Fibroblast of skin of abdomen (primary cell): ENCODE results near the gene TPX2.
A peak's percentile ranks its signal among the peaks of the same experiment; 100 is the strongest.

Experiments
- DNase-seq: peaks from one replicate; pipeline ENCODE4 v3.0.0-alpha.2; 2013

TPX2 gene

DNA sequence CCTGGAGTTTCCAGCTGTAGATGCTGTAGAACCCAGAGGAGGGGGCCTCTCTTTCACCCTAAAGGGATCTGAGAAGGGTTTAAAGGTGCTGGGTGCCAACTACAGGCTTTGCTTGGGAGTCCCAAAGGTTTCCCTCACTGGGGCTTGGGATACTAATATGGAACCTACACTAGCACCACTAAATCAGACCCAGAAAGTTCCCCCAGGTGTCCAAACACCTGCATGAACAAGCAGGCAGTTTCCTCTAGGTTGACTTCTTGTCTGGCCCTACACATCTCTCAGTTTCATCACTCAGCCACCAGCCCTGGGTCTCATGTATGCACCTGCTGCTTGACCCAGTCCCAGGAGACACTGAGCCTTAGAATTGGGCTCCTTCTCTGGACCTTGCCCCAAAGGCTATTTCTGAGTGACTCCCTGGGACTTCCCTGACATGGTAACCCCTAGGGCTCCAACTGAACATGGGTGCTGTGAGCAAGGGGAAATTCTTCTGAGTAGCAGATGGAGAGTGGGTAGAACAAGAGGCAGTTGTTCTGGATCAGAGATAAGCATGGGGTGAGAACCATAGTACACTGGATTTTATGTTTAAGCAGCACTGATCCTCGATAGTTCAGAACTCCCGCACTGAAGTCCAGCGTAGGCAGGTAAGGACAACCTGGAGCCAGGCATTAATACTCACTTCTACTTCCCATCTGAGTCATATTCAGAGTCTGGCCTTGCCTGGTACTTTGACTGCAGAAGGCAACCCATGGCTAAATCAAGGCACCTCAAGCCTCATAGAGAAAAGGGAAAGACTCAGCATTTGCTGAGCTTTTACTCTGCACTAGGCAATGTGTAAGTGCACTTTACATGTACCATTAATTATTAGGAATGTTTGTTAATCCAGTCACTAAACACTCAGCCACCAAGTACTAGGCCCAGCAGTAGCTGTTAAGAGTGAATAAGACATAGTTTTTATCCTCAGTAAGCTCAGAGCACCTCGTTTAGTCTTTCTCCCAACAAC, 33.2 kb upstream of the TPX2 start:
- no peak for DNase-seq

DNA sequence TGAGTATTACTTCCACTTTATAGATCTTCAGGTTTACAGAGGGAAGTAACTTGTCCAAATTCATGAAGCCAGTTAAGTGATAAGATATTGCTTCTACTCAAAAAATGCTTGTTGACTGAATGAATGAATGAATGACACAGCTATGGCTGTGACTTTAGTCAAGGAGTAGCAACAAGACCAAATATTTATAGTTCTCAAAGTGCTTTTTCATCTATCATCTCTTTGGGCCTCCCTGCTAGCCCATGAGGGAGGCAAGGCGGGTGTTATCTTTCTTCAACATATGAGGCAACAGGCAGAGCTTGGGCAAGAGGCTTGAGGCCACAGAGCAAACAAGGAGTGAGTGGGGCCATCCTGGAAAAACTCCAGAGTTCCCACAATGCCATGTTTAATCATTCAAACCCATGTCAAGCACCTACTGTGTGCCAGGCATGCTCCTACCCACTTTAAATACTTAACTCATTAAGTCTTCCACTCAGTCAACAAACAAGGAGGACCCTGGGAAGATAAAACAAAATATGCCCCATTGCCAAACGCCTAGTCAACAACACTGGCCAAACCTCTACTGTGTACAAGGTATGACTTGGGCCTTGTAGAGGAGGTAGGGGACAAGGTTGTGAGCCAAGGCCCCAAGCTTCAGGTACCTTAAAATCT, 32.4 kb upstream of the TPX2 start:
- no peak for DNase-seq

DNA sequence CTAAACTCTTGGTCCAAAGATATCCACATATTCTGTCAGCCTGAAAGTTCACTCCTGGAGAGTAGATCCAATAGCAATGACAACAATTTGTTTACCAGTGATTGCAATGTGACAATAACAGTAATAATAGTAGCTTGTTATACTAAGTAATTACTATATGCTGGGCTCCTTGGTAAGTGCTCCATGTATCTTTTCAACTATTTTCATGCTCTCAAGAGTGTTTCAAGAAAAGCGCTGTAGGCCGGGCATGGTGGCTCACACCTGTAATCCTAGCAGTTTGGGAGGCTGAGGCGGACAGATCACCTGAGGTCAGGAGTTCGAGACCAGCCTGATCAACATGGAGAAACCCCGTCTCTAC, 31.9 kb upstream of the TPX2 start:
- DNase-seq: no peak

DNA sequence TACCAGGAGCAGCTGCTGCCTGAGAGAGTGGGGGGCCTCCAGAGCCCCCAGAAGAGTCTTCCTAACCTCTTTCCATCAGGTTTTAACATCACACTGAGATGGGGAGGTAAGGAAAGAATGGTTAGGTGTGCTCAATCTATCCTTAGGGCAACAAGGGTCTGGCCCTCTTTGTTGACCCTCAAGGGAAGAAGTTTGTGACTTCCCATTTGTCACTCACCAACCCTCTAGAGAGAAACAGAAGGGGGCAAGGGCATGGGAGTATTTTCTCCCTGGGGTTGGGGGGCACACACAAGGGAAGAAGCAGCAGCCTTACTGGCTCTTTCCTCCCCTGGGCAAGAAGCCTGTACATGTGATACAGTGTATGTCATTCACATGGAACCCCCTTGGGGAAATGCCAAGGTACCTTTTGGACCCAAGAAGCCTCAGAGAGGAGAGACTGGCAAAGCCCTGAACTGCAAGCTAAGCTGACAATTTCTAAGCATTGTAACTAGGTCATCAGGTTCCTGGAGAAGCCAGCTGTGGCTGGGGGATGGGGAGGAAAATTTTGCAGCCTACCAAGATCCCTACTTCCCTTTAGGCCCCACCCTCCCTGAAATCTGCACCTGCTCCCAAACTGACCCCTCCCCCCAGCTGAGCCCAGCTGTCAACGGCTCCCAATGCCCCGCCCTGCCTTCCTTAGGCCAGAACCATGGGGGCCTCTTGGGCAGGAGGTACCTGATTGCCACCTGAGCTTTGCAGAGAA, 30.9 kb upstream of the TPX2 start:
- no peak for DNase-seq

DNA sequence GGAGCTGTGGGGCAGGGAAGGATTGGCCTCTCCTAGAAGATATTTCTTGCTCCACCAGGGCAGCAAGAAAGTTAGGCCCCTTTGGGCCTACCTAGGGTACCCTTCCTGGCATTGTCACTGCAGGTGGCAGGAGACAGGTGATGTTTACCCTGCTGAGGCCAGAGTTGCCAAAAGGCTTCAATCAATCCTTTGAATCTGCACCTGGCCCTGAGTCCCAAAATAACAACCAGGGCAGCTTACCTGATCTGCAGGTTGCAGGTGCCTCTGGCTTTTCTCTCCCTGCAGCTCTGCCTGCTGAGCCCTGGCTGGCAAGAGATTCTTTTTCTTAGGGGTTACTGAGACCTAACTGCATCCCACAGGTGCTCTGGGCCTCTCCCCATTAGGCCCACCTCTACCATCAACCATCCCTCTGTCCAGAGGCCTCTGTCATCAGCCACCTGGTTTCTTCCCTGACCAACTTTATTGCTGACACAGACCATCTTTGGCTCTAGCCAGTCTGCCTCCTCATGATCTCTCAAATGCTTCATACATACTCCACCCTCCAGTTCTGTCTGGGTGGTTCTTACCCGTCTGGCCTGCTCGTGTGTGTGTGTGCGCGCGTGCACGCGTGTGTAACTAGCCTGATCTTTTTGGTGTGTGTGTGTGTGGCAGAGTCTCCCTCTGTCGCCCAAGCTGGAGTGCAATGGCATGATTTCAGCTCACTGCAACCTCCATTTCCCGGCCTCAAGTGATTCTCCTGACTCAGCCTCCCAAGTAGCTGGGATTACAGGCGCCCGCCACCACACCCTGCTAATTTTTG, 30.2 kb upstream of the TPX2 start:
- no peak for DNase-seq

DNA sequence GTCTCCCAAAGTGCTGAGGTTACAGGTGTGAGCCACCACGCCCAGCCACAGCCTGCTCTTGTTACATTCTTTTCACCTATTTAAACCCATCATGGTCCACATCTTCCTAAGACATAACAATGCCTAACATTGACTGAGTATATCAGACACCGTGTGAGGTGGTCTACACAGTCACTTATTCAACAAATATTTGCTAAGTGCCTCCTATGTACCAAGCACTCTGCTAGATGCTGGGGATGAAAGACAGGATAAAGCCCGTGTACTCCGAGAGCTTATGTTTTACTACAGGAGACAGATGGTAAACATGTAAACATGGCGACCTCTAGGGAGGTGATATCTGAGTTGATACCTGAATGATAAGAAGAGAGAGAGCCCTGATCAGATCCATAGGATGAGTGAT, 29.2 kb upstream of the TPX2 start:
- no peak for DNase-seq

DNA sequence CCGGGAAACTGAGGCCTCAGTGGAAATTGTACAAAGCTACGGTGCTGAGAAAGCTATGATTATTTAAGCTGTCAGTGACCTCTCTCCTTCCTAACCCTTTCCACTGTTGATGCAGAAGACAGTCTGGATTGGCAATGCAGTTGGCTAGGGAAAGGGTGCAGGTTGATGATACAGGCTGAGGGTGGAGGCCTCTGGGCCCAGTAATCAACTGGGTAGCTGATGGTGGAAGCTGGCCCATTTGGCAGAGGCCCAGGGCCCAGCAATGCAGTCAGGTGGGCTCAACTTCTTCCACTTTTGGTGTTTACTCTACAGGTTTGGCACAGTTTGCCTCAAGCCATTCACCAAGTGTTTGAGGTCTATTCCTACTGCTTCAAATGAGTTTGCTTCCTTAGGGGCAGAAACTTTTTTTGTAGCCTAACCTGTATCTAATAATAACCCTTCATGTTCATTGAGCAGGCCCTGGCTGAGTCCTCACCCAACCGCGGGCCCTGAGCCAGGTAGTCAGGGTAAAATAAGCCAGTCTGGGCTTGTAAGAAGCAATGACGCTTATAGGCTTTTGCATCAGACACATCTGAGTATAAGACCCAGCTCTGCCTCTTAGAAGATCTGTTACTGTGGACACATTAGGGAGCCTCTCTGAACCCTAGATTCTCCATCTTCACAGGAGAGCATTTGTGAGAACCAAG, 28.5 kb upstream of the TPX2 start:
- no peak for DNase-seq

DNA sequence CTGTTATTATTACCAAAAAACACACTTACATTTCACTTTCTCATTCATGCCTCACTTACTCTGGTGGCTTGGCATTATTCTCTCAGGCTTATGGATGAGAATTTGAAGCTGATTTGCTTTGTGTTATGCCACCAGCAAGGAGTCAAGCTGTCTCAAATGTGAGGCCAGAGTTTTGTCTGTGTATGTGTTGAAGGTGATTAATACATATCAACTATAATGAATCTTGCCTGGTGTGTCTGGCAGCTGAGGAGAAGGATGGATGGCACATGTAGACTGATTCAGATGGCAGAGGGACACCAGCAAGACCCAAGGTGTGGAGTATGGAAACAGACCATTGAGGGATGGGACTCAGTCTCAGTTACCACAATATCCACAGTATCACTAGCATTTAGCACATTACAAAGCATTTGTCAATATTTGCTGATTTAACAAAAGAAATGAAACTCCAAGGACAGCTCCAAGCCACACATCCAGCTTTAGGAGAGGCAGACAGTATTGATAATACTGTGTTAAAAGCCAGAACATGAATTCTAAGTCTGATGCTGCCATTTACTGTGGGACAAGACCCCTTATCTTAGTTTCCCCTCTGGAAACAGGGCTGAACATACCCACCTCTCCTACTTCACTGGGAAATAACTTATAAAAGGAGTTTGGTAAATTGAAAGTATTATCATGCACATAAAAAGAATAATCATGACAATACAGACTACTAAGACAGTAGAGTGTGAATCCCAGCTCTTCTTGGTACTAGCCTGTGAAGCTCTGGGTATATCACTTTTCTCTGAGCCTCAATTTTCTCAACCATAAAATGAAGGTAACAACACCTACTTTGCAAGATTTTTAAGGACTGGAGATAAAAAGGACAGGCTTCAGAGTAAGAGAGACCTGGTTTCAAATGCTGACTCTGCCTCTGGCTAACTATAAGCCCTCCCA, 27.6 kb upstream of the TPX2 start:
- DNase-seq: no peak

DNA sequence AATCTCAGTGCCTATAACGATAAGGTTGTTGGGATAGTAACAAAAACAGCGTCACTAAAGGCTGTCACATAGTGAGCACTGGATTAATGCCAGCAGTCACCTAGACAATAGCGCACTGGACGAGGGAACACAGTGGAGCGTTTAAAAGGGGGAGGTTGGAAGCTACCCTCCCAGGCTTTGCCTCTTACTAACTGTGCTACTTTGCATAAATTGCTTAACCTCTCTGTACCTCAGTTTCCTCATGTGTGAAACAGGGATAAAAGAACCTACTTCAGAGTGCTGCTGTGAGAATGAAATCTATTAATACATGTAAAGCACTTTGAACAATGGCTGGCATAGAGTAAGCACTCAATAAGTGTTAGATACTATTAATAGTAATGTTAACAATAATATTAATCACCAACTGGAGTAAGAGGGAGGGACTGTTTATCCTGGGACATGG, 27.0 kb upstream of the TPX2 start:
- no peak for DNase-seq

DNA sequence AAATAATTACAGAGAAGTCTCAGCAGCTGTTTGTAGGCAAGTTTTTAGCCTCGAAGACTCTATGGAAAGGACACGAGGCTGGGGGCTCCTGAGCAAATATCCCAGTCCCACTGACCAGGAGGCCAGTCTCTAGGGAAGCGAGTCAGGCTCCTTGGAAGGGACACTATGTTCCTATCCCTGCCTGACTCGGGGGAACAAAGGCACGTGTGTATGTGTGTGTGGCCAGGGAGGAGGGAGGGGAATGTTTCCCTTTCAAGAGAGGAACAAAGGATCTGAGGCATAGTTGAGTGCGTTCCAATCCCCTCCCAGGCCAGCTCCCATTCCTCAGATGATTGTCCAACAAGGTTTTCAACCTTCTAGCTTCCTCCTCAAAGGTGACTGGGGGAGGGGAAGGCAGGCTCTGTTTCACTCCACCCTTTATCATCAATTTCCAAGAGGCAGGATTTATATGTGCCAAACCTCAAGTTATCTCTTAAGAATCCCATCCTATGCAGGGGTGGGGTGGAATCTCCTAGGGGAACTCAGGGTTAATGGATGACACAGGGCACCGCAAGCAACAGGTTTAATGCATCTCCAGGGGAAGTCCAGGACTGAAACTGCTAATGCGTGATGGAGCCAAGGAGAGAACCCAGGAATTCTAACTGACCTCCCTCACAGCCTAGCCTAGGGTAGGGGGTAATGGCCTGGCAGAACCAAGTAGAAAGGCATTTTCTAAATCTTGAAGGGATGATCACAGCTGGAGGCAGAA, 26.4 kb upstream of the TPX2 start:
- peak; percentile 90 for DNase-seq

DNA sequence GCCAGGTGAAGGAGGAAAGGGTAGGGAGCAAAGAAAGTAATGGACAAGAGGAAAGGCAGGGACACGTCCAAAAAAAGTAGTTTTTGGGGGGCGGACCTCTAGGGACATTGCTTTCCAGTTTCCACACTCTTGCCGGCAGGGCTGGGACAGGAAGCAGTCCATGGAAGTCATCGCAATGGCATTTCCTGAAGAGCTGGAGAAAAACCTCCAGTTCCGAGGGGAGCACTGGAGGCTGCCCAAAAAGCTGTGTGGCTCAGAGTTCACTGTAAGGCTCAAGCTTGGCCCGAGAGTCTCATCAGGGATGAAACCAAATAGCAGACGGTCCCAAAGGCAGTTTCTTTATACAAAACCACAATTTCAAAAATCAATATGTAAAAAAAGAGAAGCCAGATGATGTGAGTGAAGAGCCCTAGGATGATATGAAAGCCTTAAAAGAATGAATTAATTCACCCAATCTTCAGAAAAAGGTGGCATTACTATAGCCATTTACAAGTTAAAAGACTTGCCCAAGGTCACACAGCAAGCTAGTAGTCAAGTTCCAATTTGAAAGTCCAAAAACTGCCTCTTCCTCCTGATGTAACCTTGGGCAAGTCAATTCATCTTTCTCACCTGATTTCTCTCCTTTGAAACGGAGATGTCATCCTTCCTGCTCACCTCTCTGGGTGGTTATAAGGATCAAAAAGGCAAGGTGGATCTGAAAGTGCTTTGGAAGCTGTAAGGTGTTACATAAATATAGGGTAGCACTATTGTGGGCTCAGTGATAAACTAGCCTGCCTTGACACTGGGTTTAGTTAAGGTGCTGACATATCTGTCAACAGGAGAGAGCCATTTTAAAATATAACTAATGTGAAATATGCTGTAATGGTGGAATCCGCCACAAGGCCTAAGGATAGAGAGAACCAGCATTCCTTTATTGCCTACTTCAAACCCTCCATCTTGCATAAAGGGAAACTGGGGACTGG, 25.5 kb upstream of the TPX2 start:
- peak; percentile 95 for DNase-seq

DNA sequence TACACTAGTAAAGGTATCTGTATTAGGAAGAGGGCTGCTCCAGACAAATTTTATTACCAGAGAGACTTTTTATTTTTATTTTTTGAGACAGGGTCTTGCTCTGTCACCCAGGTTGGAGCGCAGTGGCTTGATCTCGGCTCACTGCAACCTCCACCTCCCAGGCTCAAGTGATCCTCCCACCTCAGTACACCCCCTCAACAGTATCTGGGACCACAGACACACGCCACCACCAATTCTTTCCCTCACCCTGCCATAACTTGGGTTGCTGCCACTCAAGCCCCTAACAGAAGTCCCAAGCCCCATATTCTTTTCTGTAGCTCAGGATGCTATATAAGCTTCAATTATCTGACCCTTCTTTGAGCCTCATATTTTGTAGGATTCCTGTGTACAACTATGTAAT, 23.3 kb upstream of the TPX2 start:
- DNase-seq: no peak

DNA sequence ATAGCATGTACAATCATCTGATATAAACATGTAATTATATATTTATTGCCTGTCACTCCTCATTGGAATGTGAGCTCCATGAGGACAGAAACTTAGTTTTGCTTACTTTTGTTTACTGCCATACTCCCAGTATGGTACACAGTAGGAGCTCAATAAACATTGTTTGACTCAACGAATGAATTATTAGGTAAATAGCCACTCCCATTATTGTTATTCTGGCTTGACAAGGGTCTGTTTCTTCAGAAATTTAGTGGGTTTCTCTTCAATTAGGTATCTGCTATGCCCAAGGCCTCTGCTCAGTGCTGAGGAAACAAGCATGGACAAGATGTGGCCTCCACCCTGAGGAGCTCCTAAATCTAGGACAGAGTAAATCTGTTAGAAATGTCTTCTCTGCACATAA, 22.7 kb upstream of the TPX2 start:
- DNase-seq: no peak

DNA sequence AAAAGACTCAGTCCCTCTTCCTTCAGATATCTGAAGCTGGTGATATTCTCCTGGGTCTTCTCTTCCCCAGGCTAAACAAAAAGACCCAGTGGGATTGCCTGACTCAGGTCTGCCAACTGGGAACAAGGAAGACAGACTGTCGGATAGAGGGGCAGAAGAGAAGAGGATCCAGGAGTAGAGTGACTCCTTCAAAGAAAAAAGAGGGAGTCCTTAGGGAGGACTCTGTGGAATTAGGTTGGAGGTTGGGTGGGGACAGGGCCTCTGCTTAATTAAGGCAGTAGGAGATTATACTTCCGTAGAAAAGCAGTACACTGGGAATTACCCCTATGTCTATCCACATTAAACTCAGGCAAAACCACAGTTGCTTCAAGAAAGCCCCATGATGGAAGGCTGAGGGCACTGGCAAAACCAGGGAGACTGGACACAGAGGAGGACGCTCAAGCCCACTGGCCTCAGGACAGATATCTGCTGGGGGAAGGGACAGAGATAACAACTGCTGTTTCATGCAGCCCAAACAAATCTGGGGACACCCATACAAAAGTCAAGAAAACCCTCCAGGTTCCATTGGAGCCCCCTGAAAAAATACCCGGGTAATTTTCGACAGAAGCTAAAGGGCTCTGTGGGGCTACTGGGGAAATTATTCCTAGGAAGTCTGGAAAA, 22.1 kb upstream of the TPX2 start:
- no peak for DNase-seq

DNA sequence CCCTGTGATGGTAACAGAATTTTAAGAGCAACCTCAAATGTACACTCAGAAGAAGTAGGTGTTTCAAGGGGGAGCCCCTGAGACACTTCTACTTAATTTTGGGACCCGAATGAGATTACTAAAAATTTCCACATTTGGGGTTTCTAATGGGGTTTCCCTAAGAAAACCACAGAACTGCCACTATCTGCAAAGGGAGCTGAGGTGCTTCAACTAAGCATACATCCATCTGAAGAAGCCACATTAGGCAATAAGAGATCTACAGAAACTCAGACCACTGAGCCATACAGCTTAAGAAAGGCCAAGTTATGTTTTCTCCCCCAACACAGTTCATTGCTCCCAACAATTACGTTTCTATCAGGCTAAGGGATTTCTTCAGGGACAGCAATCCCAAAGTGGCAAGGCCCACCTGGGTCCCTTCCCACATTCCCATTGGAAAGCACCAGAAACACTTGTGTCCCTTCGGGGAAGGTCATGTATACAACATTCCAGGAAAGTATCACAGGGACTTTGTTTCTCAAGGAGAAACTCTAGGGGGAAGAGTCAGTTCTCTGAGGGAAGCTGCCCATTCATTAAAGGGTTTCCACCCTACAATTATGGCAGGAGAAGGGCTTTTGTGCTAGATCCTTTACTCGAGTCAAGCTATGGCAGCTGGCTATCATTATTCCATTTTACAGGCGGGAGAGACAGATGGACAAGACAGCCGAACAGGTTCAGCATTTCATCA, 21.4 kb upstream of the TPX2 start:
- DNase-seq: no peak

DNA sequence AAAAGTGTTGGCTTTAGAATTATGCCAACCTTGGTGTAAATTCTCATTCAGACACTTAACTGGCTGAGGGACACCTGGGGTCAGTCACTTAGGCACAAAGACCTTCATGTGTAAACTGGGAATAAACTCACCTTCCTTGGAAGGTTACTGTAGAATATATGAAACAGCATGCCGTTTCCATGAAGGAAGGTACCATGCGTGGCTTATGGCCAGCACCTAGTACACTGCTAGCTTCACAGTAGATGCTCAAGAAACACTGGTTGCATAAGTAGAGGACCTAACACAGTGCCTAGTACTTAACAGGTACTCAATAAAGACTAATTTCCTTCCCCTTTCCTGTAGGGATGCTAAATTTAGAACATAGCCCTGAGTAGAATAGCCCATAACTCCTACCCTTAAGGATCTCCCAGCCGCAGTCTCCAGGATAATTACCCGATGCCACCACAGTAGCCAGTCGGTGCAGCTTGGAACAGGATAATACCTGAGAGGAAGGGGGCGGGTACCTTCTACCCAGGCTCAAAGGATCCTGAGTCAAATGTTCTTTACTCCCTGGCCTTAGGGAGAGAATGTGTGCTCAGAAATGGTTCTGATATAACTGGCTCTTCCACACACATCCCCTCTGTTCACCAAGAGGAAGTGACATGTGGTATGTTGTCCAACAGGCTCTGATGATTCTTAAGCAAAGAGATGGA, 20.0 kb upstream of the TPX2 start:
- no peak for DNase-seq
